ENCODE measurements around the gene APOF.
"Not testable (repeated sequence)": the region's sequence is repeated elsewhere in the genome, so short reads cannot be mapped to it uniquely, and the experiment has no call there.

The APOF gene

GRCh38 chr12:56373515-56373914, 10.9 kb upstream of the APOF start:
- DNase-seq (ENCODE audit: low spot score) (no peak), FAIRE-seq (no peak)

GRCh38 chr12:56366948-56367347, 4.3 kb upstream of the APOF start:
- DNase-seq (ENCODE audit: low spot score) (no peak), FAIRE-seq (no peak)

GRCh38 chr12:56361487-56362129, 1.0 kb downstream of the APOF start:
- no peak for FAIRE-seq
- no peak for DNase-seq (ENCODE audit: low spot score)

GRCh38 chr12:56359851-56360767, 2.5 kb downstream of the APOF start, which contains the start of gene STAT2:
Gene STAT2, minus strand, starts transcription at chr12:56360107. Its CDS starts 3,536 bp downstream, at chr12:56356571.
- FAIRE-seq (peak; percentile 23), DNase-seq (ENCODE audit: low spot score) (peak; percentile 97)

GRCh38 chr12:56358836-56359532, 3.7 kb downstream of the APOF start:
- FAIRE-seq, result no peak
- no peak for DNase-seq (ENCODE audit: low spot score)

- FAIRE-seq (no peak), DNase-seq (ENCODE audit: low spot score) (no peak)
These were observed 11.3 kb downstream of the APOF start for GRCh38 chr12:56351325-56351724.

- no peak for FAIRE-seq
These were observed 12.0 kb downstream of the APOF start for GRCh38 chr12:56350662-56351061.

GRCh38 chr12:56348776-56349175, 13.9 kb downstream of the APOF start:
- FAIRE-seq, result no peak

More at GRCh38 chr12:56350662-56351061, 12.0 kb downstream of the APOF start:
- no peak for DNase-seq (ENCODE audit: low spot score)

GRCh38 chr12:56347255-56347654, 15.4 kb downstream of the APOF start:
- FAIRE-seq; DNase-seq (ENCODE audit: low spot score): not testable (repeated sequence)

More at GRCh38 chr12:56348776-56349175, 13.9 kb downstream of the APOF start:
- no peak for DNase-seq (ENCODE audit: low spot score)

GRCh38 chr12:56346675-56347074, 16.0 kb downstream of the APOF start:
- FAIRE-seq (no peak), DNase-seq (ENCODE audit: low spot score) (no peak)

- FAIRE-seq; DNase-seq (ENCODE audit: low spot score): not testable (repeated sequence)
These were observed 20.4 kb downstream of the APOF start for GRCh38 chr12:56342290-56342689.

- no peak for DNase-seq (ENCODE audit: low spot score)
- FAIRE-seq, result no peak
These were observed 21.0 kb downstream of the APOF start for GRCh38 chr12:56341616-56342015.

GRCh38 chr12:56339158-56339422, 23.6 kb downstream of the APOF start:
- DNase-seq (ENCODE audit: low spot score) (no peak), FAIRE-seq (no peak)

- no peak for FAIRE-seq
- DNase-seq (ENCODE audit: low spot score), result peak; percentile 39
These were observed 24.1 kb downstream of the APOF start, which contains the start of gene IL23A for GRCh38 chr12:56338308-56339157. Gene IL23A, plus strand, starts transcription at chr12:56338884. Its CDS starts 161 bp downstream, at chr12:56339045.

GRCh38 chr12:56337753-56338251, 24.9 kb downstream of the APOF start:
- FAIRE-seq (no peak), DNase-seq (ENCODE audit: low spot score) (no peak)

GRCh38 chr12:56336361-56337167, 26.1 kb downstream of the APOF start:
- no peak for FAIRE-seq
- DNase-seq (ENCODE audit: low spot score), result no peak

- not testable (repeated sequence) for FAIRE-seq; DNase-seq (ENCODE audit: low spot score)
These were observed 27.1 kb downstream of the APOF start for GRCh38 chr12:56335527-56335926.

- FAIRE-seq, result no peak
- no peak for DNase-seq (ENCODE audit: low spot score)
These were observed 28.2 kb downstream of the APOF start for GRCh38 chr12:56334490-56334793.

GRCh38 chr12:56333679-56334489, 28.8 kb downstream of the APOF start, which contains the start of gene PAN2:
Gene PAN2, minus strand, starts transcription at chr12:56334000. Its CDS starts 906 bp downstream, at chr12:56333094.
- DNase-seq (ENCODE audit: low spot score), result peak; percentile 99
- FAIRE-seq, result no peak
